ENCODE data around the gene FABP6. TPM values are rescaled to one million over a fixed set of nuclear protein-coding genes. Genes with fewer than 3 reads are reported as not detected.

Gene FABP6
- total RNA-seq, 1 experiment from 2014 or later: 2.9 TPM

- Mint-ChIP-seq H3K27me3 (ENCODE audit: low read depth) (no peaks in the 10 kb centered on the region), H3K4me1 (peaks cover 13% of the 10 kb centered on the region), H3K27ac (no peak overlapping the region), H3K9me3 (peaks cover 9% of the 10 kb centered on the region), H3K4me3 (no peak overlapping the region), H3K36me3 (peaks cover 14% of the 10 kb centered on the region)
- DNase-seq (ENCODE audit: low spot score) (no peak), ATAC-seq (no peak)
- no peak for TF ChIP-seq SMAD4 (CRISPR knock-in tag; IDR thresholded peaks at IDR 0.05)
- TF ChIP-seq MLX (CRISPR knock-in tag; IDR thresholded peaks at IDR 0.05): no peak
- TF ChIP-seq AFF4 (CRISPR knock-in tag; IDR thresholded peaks at IDR 0.05; ENCODE audit: borderline replicate concordance): no peak
- TF ChIP-seq FOXP1 (CRISPR knock-in tag; IDR thresholded peaks at IDR 0.05; ENCODE audit: borderline replicate concordance): no peak
- TF ChIP-seq ATF6 (CRISPR knock-in tag; IDR thresholded peaks at IDR 0.05): no peak
- no peak for TF ChIP-seq JUN (CRISPR knock-in tag; IDR thresholded peaks at IDR 0.05)
- TF ChIP-seq NR1H2 (CRISPR knock-in tag; IDR thresholded peaks at IDR 0.05): no peak
- TF ChIP-seq TCF7 (CRISPR knock-in tag; IDR thresholded peaks at IDR 0.05; ENCODE audit: low read depth): no peak
- no peak for TF ChIP-seq ERG (CRISPR knock-in tag; IDR thresholded peaks at IDR 0.05)
- TF ChIP-seq PRRX2 (CRISPR knock-in tag; IDR thresholded peaks at IDR 0.05): no peak
- TF ChIP-seq, protein P1, sequence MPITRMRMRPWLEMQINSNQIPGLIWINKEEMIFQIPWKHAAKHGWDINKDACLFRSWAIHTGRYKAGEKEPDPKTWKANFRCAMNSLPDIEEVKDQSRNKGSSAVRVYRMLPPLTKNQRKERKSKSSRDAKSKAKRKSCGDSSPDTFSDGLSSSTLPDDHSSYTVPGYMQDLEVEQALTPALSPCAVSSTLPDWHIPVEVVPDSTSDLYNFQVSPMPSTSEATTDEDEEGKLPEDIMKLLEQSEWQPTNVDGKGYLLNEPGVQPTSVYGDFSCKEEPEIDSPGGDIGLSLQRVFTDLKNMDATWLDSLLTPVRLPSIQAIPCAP (CRISPR knock-in tag; IDR thresholded peaks at IDR 0.05): no peak
- TF ChIP-seq ATF3 (CRISPR knock-in tag; conservative IDR thresholded peaks at IDR 0.05): no peak
- TF ChIP-seq GRHL2 (CRISPR knock-in tag; IDR thresholded peaks at IDR 0.05; ENCODE audit: insufficient replicate concordance, severe bottlenecking): no peak
- TF ChIP-seq PRDM15 (CRISPR knock-in tag; IDR thresholded peaks at IDR 0.05): no peak
- CTCF ChIA-PET: no interaction called here
- POLR2A ChIA-PET: no interaction called here
Observed at GRCh38 chr5:160233215-160233614, 3.9 kb downstream of the FABP6 start.
